ENCODE measurements around the gene PON1. TPM values are rescaled to one million over a fixed set of nuclear protein-coding genes. Genes with fewer than 3 reads are reported as not detected.

PON1 gene
- total RNA-seq, 2 donors from 2014 or later: not detected

DNA sequence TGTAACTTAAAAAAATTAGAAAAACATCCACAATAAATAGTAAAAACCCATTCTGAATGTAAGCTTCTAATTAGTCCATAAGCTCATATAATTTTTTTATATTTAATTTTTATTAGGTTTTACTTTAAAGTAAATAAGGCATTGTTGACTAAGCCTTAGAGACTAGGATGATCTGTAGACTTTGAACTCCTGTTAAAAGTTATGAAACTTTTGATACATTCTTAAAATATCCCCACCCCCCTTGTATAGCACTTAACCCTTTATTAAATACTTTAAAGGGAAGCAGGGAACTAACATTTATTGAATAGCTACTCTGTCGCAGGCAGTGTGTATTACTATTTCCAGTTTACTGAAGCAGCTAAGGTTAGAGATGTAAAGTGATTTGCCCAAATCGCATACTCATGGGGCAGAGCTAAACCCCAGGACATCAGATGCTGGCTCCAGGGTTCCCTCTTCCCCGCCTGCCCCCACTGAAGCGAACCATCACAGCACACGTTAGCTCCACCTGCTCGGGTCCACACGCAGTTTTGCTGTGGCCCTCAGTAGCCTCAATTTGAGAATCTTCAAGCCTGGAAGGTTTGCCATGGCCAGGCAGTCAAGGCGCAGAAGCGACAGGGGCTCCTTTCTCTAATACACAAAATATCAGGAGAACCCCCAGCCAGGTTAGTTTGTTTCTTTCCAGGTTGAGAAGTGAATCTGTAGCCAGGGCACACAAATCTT lies 762 bp downstream of the PON1 start:
- Histone ChIP-seq H3K9me3 (no peaks in the 10 kb centered on the region), H3K27me3 (replicated peaks; ENCODE audit: insufficient read depth) (no peaks in the 10 kb centered on the region), H3K36me3 (no peaks in the 10 kb centered on the region), H3K4me1 (ENCODE audit: control insufficient read depth in 1 of 2, low read depth in 2 of 2) (no peaks in the 10 kb centered on the region), H3K4me3 (no peak overlapping the region), H3K27ac (no peak overlapping the region)
- DNase-seq (ENCODE audit: low spot score) (no peak), ATAC-seq (ENCODE audit: insufficient number of reproducible peaks, low FRiP score, low read depth) (no peak)
- TF ChIP-seq, protein P1, sequence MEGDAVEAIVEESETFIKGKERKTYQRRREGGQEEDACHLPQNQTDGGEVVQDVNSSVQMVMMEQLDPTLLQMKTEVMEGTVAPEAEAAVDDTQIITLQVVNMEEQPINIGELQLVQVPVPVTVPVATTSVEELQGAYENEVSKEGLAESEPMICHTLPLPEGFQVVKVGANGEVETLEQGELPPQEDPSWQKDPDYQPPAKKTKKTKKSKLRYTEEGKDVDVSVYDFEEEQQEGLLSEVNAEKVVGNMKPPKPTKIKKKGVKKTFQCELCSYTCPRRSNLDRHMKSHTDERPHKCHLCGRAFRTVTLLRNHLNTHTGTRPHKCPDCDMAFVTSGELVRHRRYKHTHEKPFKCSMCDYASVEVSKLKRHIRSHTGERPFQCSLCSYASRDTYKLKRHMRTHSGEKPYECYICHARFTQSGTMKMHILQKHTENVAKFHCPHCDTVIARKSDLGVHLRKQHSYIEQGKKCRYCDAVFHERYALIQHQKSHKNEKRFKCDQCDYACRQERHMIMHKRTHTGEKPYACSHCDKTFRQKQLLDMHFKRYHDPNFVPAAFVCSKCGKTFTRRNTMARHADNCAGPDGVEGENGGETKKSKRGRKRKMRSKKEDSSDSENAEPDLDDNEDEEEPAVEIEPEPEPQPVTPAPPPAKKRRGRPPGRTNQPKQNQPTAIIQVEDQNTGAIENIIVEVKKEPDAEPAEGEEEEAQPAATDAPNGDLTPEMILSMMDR (IDR thresholded peaks at IDR 0.05): no peak

DNA sequence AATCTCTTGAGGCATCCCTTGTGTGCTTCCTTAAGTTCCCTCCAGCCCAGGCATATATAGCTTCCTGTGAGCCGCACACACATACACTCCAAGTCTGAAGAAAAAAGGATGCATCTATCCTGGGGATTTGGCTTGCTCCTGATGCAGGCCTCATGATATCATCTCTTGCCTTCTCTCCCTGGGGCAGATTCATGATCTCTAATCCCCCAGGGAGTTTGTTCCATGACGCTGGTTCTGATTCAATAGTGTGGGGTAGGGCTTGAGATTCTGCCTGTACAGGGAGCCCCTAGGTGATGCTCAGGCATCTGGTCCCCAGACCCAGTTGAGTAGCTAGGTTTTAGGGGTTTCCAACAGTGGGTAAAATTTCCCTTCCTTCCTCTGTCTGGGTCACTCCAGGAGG lies 1.5 kb downstream of the PON1 start:
- no peaks in the 10 kb centered on the region for H3K4me1 ChIP-seq (ENCODE audit: control insufficient read depth in 1 of 2, low read depth in 2 of 2)
- no peaks in the 10 kb centered on the region for H3K36me3 ChIP-seq
- ATAC-seq (ENCODE audit: insufficient number of reproducible peaks, low FRiP score, low read depth) (no peak), DNase-seq (ENCODE audit: low spot score) (no peak)
- TF ChIP-seq, protein P1 (IDR thresholded peaks at IDR 0.05): no peak
- no peak overlapping the region for H3K4me3 ChIP-seq
- no peak overlapping the region for H3K27ac ChIP-seq
- no peaks in the 10 kb centered on the region for H3K9me3 ChIP-seq
- H3K27me3 ChIP-seq (replicated peaks; ENCODE audit: insufficient read depth): no peaks in the 10 kb centered on the region

DNA sequence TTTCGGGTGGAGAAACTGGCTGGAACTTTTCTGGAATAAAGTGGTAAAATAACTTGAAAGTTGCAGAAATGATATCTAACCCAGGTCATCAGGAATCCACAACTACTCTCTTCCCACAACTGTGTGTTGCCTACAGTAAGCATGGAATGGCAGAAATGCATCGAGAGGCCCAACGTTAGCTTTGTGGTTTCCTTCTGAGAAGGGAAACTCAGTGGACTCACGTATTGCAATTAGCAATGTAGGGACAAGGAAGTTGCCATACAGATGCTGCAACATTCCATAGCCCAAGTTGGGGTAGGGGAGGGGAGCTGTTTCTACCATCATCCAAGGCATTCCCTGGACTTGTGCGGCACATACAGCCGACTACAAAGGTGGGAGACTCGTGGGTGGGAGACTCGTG lies 1.9 kb downstream of the PON1 start:
- no peaks in the 10 kb centered on the region for H3K36me3 ChIP-seq
- H3K4me1 ChIP-seq (ENCODE audit: control insufficient read depth in 1 of 2, low read depth in 2 of 2): no peaks in the 10 kb centered on the region
- DNase-seq (ENCODE audit: low spot score): no peak
- H3K4me3 ChIP-seq: no peak overlapping the region
- no peak for ATAC-seq (ENCODE audit: insufficient number of reproducible peaks, low FRiP score, low read depth)
- no peaks in the 10 kb centered on the region for H3K27me3 ChIP-seq (replicated peaks; ENCODE audit: insufficient read depth)
- TF ChIP-seq, protein P1 (IDR thresholded peaks at IDR 0.05): no peak
- H3K27ac ChIP-seq: no peak overlapping the region
- no peaks in the 10 kb centered on the region for H3K9me3 ChIP-seq

DNA sequence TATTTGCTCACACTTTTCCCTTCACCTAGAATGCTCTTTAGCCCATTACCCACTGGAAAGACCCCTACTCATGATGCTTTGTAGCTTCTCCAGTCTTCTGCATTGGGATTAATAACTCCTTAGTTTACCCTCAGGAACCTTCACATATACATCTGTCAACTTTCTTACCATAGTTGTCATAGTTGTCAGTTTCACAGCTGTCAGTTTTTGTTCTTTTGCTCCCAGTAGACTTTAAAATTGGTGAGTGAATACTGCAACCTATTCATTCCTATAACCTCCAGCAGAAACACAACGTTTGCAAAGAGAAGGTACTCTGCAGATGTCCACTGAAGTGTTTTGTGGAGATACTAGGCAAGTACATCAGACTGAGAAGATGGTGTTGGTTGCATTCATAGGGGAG lies 2.6 kb downstream of the PON1 start:
- no peak overlapping the region for H3K4me3 ChIP-seq
- TF ChIP-seq, protein P1 (IDR thresholded peaks at IDR 0.05): no peak
- H3K27me3 ChIP-seq (replicated peaks; ENCODE audit: insufficient read depth): no peaks in the 10 kb centered on the region
- no peak overlapping the region for H3K27ac ChIP-seq
- no peak for ATAC-seq (ENCODE audit: insufficient number of reproducible peaks, low FRiP score, low read depth)
- H3K9me3 ChIP-seq: no peaks in the 10 kb centered on the region
- no peak for DNase-seq (ENCODE audit: low spot score)
- no peaks in the 10 kb centered on the region for H3K4me1 ChIP-seq (ENCODE audit: control insufficient read depth in 1 of 2, low read depth in 2 of 2)
- H3K36me3 ChIP-seq: no peaks in the 10 kb centered on the region

DNA sequence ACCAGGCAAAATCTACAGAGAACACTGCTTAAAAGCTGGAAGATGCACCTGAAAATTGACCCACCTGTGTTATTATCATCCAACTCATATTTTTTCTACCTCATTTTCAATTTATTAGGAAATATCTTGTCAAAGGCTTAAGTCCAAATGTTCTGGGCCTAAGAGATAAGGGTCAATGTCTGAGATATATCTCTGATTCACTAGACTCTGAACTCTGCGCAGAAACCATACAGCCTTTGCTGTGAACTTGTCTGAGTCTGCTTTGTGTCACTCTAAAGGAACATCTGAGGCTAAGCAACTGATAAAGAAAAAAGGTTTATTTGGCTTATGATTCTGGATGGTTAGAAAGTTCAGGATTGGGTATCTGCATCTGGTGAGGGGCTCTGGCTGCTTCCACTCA lies 3.7 kb downstream of the PON1 start:
- ATAC-seq (ENCODE audit: insufficient number of reproducible peaks, low FRiP score, low read depth): no peak
- Histone ChIP-seq H3K4me3 (no peak overlapping the region), H3K27me3 (replicated peaks; ENCODE audit: insufficient read depth) (no peaks in the 10 kb centered on the region), H3K36me3 (no peaks in the 10 kb centered on the region), H3K4me1 (ENCODE audit: control insufficient read depth in 1 of 2, low read depth in 2 of 2) (no peaks in the 10 kb centered on the region), H3K9me3 (no peaks in the 10 kb centered on the region), H3K27ac (no peak overlapping the region)
- no peak for DNase-seq (ENCODE audit: low spot score)
- TF ChIP-seq, protein P1 (IDR thresholded peaks at IDR 0.05): no peak

All from thoracic aorta (tissue), 2 donors.